OCI-LY7 (cell line): Measurements from ENCODE around the gene SSTR5.

ENCODE experiments used
- EZH2phosphoT487 ChIP-seq: fragments of 200-600 bp; sonication (generic); IDR thresholded peaks from 2 replicates; pipeline ENCODE4 v1.6.1; 2018; ENCODE audit warnings: low read depth, borderline replicate concordance, mild to moderate bottlenecking, mixed run types, antibody characterized with exemption, low read length, moderate library complexity, mixed read lengths
- TF ChIP-seq, protein P1 (sequence below): fragments of 200-600 bp; sonication (generic); conservative IDR thresholded peaks from 2 replicates; pipeline ENCODE4 v1.5.1; 2014; ENCODE audit warnings: mild to moderate bottlenecking, antibody characterized with exemption, low read length, moderate library complexity, mixed read lengths

- no peak for TF ChIP-seq EZH2phosphoT487
- TF ChIP-seq, protein P1, sequence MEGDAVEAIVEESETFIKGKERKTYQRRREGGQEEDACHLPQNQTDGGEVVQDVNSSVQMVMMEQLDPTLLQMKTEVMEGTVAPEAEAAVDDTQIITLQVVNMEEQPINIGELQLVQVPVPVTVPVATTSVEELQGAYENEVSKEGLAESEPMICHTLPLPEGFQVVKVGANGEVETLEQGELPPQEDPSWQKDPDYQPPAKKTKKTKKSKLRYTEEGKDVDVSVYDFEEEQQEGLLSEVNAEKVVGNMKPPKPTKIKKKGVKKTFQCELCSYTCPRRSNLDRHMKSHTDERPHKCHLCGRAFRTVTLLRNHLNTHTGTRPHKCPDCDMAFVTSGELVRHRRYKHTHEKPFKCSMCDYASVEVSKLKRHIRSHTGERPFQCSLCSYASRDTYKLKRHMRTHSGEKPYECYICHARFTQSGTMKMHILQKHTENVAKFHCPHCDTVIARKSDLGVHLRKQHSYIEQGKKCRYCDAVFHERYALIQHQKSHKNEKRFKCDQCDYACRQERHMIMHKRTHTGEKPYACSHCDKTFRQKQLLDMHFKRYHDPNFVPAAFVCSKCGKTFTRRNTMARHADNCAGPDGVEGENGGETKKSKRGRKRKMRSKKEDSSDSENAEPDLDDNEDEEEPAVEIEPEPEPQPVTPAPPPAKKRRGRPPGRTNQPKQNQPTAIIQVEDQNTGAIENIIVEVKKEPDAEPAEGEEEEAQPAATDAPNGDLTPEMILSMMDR: no peak
Measured at GRCh38 chr16:1075546-1075945, 3.0 kb downstream of the SSTR5 start.
